Muscle of back (tissue), 11 donors: ENCODE measurements around the gene PRCC. TPM values are rescaled to one million over a fixed set of nuclear protein-coding genes. Genes with fewer than 3 reads are reported as not detected.

ENCODE experiments used
- DNase-seq, 3 donors: peaks; one replicate each; pipeline versions ENCODE4 v3.0.0 to v3.0.0-alpha.2; 2013
- polyA plus RNA-seq, 10 donors: library from polyadenylated mRNA; unstranded; fragments of 120-200 nt; gene quantifications; one replicate each; pipeline ENCODE4 v1.2.1, GENCODE V29; 2013; ENCODE audit not compliant: insufficient read length in 10 of 10

PRCC gene
- polyA plus RNA-seq, 10 donors = 49.9 to 78.1 (median 64.9) TPM

DNA sequence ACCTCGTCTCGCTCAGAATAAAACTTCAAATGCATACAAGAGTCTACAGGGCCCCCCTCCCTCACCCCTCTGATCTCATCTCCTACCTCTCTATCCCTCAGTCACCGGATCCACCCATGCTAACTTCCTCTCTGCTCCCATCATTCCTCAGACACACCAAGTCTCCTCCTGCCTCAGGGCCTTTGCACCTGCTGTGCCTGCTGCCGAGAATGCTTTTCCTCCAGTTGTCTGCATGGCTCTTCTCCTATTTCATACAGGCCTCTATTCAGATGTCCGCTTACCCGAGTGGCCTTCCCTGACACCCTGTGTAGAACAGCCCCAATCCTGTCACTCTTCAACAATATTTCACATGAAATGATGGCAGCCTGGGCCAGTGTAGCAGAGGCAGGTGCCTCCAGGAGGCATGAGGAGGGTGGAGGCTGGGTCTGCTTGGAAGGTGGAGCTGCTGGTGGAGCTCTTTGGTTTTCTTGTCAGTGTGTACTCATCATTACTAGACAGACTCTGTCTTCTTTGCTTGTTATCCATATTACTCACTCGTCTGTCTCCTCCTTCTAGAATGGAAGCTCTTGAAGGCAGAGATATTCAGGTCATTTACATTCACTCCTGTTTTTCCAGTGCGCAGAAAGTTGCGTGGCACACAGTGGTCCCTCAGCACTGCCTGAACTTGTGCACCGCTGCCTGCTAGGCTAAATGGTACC, 45.1 kb downstream of the PRCC start:
- DNase-seq = no peak

DNA sequence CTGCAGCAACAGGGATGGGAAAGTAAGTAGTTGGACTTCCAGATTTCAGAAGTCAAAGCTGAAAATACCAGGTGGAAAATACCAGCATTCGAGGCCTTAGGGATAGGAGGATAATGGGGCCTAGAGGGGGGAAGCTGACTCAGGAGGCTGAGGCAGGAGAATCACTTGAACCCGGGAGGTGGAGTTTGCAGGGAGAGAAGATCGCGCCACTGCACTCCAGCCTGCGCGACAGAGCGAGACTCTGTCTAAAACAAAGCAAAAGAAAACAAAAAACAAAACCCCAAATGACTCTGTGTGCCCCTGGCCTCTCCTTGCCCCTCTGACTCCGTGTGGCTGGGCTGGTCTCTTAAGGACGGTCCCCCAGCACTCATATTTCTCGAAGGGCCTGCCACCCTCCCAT, 46.0 kb downstream of the PRCC start:
- DNase-seq = no peak

DNA sequence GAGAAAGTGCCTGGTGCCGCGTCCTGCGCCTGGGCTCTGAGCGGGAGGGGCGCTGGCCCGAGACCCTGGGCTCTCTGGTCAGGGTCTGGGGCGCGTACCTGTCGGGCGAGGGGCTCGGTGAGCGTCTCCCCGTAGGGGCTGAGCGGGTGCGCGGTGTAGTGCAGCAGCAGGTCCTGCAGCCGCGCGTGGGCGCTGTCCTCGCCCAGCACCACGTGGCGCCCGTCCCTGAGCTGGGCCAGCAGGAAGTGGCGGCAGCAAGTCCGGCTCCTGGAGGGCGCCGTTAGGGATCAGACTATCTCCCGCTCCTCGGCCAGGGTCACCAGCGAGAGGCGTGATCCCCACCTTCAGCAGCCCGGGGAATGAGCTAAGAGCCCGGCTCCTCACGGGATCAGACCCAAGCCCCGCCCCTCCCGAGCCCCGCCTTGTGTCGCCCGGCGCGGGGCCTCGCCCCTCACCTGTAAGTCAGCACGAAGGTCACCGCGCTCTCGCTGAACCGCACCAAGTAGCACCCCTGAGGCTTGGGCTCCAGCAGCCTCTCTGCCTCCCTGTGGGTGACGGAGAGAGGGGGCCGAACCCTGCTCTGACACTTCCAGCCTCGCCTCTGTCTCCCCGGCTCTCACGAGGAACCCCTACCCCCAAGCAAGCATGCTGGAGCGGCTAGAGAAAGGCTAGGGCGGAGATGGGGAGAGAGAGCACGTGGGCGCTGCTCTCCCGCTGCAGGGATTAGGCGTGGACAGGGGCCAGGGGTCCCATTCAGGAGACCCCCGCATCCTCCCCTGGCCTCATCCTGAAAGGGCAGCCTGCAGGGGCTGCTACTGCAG, 46.6 kb downstream of the PRCC start:
- DNase-seq = peak in 2 of 3 donors; percentile 61 to 83

DNA sequence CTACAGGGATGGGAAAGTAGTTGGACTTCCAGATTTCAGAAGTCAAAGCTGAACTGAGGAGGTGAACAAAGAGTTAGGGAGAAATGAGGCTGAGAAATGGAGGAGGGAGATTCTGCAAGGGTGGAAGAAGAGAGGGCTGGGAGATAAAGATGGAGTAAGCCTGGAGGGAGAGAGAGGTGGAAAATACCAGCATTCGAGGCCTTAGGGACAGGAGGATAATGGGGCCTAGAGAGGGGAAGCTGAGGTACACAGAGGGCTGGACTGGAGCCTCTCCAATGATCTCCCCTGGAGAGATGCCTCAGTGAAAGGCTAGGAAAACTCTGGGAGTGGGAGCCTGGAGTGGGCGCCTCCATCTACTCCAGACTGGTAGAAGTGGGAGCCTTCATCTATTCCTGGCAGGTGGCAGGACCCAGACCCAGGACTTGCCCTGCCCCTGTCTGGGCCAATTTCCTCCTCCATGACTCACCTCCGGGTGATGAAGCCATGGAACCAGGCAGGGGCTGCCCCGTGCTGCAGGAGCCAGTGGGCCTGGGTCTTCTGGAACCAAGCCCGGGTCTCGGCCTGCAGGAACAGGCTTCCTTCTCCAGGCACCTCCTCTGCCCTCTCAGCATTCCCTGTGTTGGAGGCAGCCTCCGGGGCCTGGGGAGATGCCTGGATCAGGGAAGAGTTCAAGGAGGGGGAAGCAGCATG, 47.4 kb downstream of the PRCC start:
- peak in 1 of 3 donors; percentile 43 for DNase-seq

DNA sequence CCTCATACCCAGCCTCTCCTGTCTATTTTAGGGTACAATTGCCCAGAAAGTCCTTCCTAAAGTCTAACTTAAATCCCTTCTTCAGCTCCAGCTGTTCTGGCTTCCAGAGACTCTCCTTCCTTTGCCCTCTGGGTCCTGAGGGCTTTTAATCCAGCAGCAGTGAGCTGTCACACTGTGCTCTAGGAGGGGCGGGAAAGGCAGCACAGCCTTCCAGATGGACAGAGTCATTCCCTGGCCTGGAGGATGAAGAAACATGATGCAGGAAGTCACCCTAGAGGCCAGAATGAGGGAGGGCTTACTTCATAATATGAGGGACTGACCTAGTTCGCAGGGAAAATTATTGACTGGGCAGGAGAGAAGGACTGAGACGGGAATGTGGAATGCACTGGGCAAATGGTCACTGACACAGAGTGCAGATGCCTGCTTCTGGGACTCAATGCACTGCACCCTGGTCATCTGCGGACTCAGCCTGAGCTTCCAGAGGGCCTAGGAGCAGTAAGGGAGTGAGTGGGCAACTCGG, 48.0 kb downstream of the PRCC start:
- peak; percentile 76 to 92 (median 83) for DNase-seq

- DNase-seq = no peak
Observed at GRCh38 chr1:156815961-156816422, 48.7 kb downstream of the PRCC start.

DNA sequence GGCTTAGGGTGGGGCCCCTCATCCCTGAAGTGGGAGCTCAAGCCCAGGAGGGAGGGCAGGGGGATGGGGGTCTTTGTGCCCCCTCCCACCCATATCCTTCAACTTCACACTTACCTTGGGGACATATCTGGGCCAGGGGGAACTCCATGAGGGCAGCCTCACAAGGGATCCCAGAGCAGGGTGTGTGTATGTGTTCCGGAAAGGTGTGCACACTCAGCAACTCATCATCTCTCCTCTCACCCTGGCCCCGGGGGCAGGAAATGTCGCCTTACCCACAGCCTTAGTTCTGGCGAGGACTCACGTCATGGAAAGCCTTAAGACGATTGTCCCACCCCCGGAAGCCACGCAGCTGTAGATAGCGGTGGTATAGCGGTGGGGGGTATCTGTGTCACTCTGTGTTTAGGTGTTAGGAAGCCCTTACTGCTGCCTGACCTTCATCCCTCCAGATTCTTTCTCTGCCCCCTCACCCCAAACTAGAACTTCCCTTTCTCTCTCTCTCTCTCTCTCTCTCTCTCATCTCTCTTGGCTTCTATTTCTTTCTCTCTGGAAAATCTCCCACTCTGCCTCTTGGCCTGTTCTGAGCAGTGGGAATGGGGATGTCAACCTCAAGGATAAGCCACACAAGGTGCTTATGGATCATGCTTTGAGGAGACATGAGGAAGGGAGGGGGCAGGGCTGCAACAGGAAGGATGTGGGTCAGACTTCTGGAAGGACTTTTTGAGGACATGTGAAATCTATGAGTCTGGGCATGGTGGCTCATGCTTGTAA, 49.4 kb downstream of the PRCC start, which contains the start of gene SH2D2A:
Gene SH2D2A (minus strand): TSS at position 288 of the 768 bp plus-strand sequence. CDS start 140 bp downstream, at position 148.
- peak in 1 of 3 donors; percentile 67 for DNase-seq

- DNase-seq = no peak
Observed at GRCh38 chr1:156821801-156822200, 54.5 kb downstream of the PRCC start.

- no peak for DNase-seq
Observed at GRCh38 chr1:156822680-156823079, 55.3 kb downstream of the PRCC start.

- no peak for DNase-seq
Observed at GRCh38 chr1:156823210-156823790, 56.0 kb downstream of the PRCC start.

GRCh38 chr1:156826630-156827029, 59.3 kb downstream of the PRCC start:
- peak in 1 of 3 donors; percentile 60 for DNase-seq

DNA sequence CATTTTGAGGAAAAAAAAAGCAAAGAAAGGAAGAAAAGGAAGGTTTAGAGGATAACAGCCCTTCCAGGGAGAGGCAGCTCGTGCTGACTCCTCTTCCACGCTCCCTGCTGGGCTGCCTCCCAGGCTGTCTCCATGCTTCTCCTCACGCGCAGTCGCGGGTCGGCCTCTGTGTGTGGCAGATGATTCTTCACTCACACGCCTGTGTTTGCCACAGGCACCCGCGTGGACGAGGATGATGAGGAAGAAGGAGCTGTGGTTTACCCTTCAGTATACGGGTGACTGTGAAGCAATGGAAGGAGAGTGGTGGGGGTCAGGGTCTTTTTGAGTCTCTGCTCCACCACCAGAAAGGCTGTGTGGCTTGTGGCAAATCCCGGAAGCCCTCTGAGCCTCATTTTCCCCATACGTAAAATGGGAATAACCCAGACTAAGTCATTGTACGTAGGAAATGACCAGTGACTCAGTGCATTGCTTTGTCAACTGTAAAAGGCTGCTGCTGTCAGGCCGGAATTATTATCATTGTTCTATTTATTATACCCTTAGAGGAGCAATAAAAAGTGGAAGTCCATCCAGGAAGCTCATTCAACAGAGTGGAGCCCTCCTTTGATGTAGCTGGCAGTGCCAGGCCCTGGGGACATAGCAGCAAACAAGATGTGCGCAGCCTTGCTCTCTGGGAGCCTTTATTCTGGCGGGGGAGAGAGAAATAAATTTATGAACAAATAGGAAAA, 61.2 kb downstream of the PRCC start:
- DNase-seq = no peak

DNA sequence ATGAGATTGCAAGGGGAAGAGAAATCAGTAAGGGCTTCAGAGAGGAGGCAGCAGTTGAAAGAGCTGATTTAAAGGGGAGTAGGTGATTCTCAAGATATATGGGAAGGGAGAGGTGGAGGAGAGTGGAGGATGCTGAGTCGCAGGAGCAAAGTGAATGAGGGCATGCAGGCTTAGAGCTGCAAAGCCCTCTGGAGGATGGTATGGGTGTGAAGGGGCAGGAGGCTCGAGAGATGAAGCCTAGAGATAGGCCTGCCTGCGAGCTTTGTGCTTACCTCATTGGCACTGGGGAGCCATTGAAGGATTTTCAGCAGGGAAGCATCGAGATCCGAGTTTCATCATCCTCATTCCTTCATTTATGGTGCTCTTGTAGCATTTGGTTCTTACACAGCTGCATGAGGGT, 65.1 kb downstream of the PRCC start:
- DNase-seq = no peak

DNA sequence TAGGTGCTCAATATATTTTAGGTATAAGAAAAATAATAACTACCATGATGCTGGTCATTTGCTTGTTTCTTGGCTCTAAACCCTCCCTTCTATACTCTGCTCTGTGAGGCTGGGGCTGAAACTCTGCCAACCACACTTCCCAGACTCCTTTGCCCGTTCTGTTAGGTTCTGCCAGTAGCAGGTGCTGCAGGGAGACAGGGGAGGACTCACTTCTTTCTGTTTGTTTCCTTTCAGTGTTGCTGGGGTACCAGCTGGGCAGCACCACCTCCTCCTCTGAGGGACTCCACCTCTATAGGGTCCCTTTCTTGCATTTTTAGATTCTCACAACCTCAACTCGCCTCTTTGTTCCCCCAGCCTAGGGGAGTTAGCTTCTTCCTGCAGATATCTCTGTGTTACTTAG, 66.3 kb downstream of the PRCC start:
- no peak for DNase-seq

GRCh38 chr1:156834322-156834721, 67.0 kb downstream of the PRCC start:
- DNase-seq = no peak

DNA sequence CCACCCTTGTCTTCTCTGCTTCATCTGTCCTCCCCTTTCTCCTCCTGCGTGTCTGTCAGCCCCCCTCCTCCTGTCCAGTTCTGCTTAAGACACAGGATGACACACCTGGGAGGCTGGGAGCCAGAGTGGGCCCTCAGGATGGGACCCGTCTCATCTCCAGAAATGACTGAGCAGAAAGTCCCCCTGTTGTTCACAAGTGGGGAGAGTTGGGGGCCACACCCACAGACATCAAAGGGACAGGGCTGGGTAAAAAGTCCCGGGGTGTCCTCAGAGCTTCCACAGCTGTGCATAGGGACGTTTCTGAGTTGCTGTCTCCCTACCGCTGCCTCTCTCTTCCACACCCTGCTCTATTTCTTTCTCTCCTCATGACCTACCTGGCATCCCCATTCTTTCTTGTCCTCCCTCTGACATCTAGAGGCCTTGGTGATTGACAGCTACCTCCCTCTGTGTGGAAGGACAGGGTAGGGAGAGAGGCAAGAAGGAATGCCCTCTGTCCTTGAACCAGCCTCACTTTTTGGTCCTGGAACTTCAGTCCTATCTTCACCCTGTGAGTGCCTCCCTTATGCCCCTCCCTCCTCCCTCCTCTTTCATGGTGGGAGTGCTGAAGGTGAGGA, 68.8 kb downstream of the PRCC start:
- DNase-seq = no peak

DNA sequence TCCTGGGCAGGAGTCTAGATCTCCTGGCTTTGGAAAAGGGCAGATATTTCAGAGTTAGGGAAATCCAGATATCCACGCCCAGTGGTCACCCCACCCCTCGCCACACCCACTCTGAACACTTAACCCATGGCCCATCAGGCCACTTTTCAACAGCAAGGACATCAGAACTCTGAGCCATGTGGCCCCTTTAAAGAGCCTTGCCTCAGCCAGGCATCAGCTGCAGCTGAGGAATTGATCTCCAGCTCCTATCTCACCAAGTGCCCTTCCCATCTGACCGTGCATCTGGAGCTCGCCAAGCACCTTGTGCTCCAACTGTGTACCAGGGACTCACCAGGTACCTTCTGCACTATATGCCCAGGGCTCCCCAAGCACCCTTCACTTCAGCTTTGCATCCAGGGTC, 69.6 kb downstream of the PRCC start:
- no peak for DNase-seq

GRCh38 chr1:156838972-156839371, 71.6 kb downstream of the PRCC start:
- DNase-seq = peak in 1 of 3 donors; percentile 39

- DNase-seq = no peak
Observed at GRCh38 chr1:156839426-156840109, 72.2 kb downstream of the PRCC start.
